NB4 (cell line): ENCODE data around the gene C1orf50.

Experiments
- POLR2A ChIP-seq: IDR thresholded peaks from 2 replicates; pipeline ENCODE4 v1.6.1; 2011; ENCODE audit warnings: mild to moderate bottlenecking; ENCODE audit not compliant: insufficient read length; ENCODE audit errors: extremely low read depth
- TF ChIP-seq, protein P1 (sequence below): IDR thresholded peaks from one replicate; pipeline ENCODE4 v1.5.1; 2012; ENCODE audit warnings: low read depth, low read length

DNA sequence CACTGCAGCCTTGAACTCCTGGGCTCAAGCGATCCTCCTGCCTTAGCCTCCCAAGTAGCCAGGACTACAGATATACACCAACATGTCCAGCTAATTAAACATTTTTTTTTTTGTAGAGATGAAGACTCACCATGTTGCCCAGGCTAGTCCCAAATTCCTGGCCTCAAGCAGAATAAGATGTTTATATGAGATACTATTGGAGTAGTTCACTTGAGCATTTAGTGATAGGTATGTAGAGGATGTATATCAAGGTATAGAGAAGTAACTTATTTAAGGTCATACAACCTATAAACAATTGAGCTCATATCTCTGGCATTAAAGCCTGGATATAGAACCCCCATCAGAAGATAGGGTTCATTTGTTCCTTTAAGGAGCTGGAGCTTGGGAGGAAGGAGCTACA, 13.1 kb downstream of the C1orf50 start:
- no peak for TF ChIP-seq POLR2A
- TF ChIP-seq, protein P1, sequence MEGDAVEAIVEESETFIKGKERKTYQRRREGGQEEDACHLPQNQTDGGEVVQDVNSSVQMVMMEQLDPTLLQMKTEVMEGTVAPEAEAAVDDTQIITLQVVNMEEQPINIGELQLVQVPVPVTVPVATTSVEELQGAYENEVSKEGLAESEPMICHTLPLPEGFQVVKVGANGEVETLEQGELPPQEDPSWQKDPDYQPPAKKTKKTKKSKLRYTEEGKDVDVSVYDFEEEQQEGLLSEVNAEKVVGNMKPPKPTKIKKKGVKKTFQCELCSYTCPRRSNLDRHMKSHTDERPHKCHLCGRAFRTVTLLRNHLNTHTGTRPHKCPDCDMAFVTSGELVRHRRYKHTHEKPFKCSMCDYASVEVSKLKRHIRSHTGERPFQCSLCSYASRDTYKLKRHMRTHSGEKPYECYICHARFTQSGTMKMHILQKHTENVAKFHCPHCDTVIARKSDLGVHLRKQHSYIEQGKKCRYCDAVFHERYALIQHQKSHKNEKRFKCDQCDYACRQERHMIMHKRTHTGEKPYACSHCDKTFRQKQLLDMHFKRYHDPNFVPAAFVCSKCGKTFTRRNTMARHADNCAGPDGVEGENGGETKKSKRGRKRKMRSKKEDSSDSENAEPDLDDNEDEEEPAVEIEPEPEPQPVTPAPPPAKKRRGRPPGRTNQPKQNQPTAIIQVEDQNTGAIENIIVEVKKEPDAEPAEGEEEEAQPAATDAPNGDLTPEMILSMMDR, result no peak
